Lung (tissue), 12 donors: ENCODE measurements around the gene MIGA1. TPM values are rescaled to one million over a fixed set of nuclear protein-coding genes. Genes with fewer than 3 reads are reported as not detected.
"Not testable (repeated sequence)": the region's sequence is repeated elsewhere in the genome, so short reads cannot be mapped to it uniquely, and the experiment has no call there.

Experiments
- ATAC-seq: fragments of 200-7000 bp; cut with Tn5 transposase; one replicate; pipeline ENCODE4 v1.9.1; 2020; ENCODE audit warnings: moderate number of reproducible peaks; ENCODE audit not compliant: insufficient read depth, low FRiP score
- DNase-seq, 3 donors: peaks; one replicate each; pipeline ENCODE4 v3.0.0-alpha.2; 2013 to 2017
- H3K27ac ChIP-seq, 2 donors: one replicate each; pipeline ENCODE4 v1.5.1; 2013; ENCODE audit warnings: mild to moderate bottlenecking in 2 of 2, moderate library complexity in 2 of 2, control low read depth in 1 of 2, inconsistent platforms in 1 of 2, low read depth in 1 of 2, low read length in 1 of 2
- H3K27me3 ChIP-seq, 3 donors: one replicate each; pipeline ENCODE4 v1.5.1; 2013; ENCODE audit warnings: low read length in 2 of 3; ENCODE audit not compliant: control insufficient read depth in 3 of 3, insufficient read depth in 3 of 3
- H3K36me3 ChIP-seq, 4 donors: one replicate each; pipeline ENCODE4 v1.5.1; 2013; ENCODE audit warnings: low read length in 4 of 4, mild to moderate bottlenecking in 1 of 4, moderate library complexity in 1 of 4; ENCODE audit not compliant: control insufficient read depth in 4 of 4, insufficient read depth in 4 of 4
- H3K4me1 ChIP-seq, 5 donors: one replicate each; pipeline ENCODE4 v1.5.1; 2013; ENCODE audit warnings: low read length in 5 of 5, mild to moderate bottlenecking in 2 of 5, moderate library complexity in 1 of 5; ENCODE audit not compliant: control insufficient read depth in 5 of 5, insufficient read depth in 5 of 5
- H3K4me3 ChIP-seq: one replicate; pipeline ENCODE4 v1.5.1; 2013; ENCODE audit warnings: mild to moderate bottlenecking, control low read depth, moderate library complexity
- H3K9ac ChIP-seq, 2 donors: one replicate each; pipeline ENCODE4 v1.5.1; 2013; ENCODE audit warnings: low read length in 2 of 2, control low read depth in 1 of 2; ENCODE audit not compliant: insufficient read depth in 1 of 2
- H3K9me3 ChIP-seq, 4 donors: one replicate each; pipeline ENCODE4 v1.5.1; 2013; ENCODE audit warnings: low read length in 3 of 4, mild to moderate bottlenecking in 1 of 4, moderate library complexity in 1 of 4; ENCODE audit not compliant: control insufficient read depth in 4 of 4, insufficient read depth in 3 of 4
- WGBS, 2 donors: extraction: QIAGEN DNeasy Blood & Tissue Kit; methylation state at CpG; one replicate each; pipeline ENCODE4 v1.1.7; 2013; 5-methylcytosine and 5-hydroxymethylcytosine counted together
- polyA plus RNA-seq, 2 donors: library from polyadenylated mRNA; stranded (reverse); fragments of 200-250 nt; gene quantifications; one replicate each; pipeline ENCODE4 v1.2.1, GENCODE V29; 2013
- total RNA-seq, 2 donors: library from RNA; depleted of rRNA in 1 of 2; stranded (reverse); fragments of >200 nt in 1 of 2; gene quantifications; one replicate each; pipeline ENCODE4 v1.2.1, GENCODE V29; 2014 to 2021
- TF ChIP-seq, protein P1 (sequence below): IDR thresholded peaks from 2 replicates; pipeline ENCODE4 v1.5.1; 2012; ENCODE audit warnings: mild to moderate bottlenecking; ENCODE audit errors: control extremely low read depth, extremely low read depth
- donor health status: control.
- donor health status: control.
- donor health status: Bipolar disorder and iron deficiency.
- donor health status: healthy.
- donor health status: DM: yes; HTN: yes; CAD: no.

The MIGA1 gene
- total and polyA plus RNA-seq, 4 donors = 2.7 to 28.2 (median 8.5) TPM

DNA sequence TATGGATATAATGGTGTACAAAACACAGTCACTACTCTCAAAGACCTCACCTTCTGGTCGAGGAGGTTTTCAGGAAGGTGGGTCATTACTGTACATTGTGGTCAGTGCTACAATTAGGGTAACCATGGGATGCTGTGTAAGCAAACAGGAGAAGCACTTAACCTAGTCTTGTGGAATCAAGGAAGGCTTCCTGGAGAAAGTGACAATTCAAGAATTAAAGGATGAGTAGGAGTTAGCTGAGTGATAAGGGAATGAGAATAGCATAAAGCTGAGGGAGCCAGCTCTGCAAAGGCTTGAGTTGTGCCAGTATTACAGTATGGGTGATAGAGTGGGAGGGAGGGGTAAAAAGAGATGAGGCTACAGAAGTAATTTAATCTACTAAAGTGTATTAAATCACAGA is 126.2 kb downstream of the MIGA1 start:
- Histone ChIP-seq H3K4me1 (peaks cover 0 to 5% (median 0%) of the 10 kb centered on the region in 5 donors), H3K9me3 (no peaks in the 10 kb centered on the region), H3K27ac (peak overlapping the region in 1 of 2 donors; percentile 18), H3K27me3 (no peaks in the 10 kb centered on the region), H3K36me3 (peaks cover 0 to 4% (median 1%) of the 10 kb centered on the region in 4 donors), H3K4me3 (no peak overlapping the region), H3K9ac (peak overlapping the region in 1 of 2 donors; percentile 0)
- ATAC-seq = no peak
- TF ChIP-seq, protein P1, sequence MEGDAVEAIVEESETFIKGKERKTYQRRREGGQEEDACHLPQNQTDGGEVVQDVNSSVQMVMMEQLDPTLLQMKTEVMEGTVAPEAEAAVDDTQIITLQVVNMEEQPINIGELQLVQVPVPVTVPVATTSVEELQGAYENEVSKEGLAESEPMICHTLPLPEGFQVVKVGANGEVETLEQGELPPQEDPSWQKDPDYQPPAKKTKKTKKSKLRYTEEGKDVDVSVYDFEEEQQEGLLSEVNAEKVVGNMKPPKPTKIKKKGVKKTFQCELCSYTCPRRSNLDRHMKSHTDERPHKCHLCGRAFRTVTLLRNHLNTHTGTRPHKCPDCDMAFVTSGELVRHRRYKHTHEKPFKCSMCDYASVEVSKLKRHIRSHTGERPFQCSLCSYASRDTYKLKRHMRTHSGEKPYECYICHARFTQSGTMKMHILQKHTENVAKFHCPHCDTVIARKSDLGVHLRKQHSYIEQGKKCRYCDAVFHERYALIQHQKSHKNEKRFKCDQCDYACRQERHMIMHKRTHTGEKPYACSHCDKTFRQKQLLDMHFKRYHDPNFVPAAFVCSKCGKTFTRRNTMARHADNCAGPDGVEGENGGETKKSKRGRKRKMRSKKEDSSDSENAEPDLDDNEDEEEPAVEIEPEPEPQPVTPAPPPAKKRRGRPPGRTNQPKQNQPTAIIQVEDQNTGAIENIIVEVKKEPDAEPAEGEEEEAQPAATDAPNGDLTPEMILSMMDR = no peak
- DNase-seq = no peak
- 76 to 86% methylated on average over 1 of the region's 1 CpG for WGBS, 2 donors

DNA sequence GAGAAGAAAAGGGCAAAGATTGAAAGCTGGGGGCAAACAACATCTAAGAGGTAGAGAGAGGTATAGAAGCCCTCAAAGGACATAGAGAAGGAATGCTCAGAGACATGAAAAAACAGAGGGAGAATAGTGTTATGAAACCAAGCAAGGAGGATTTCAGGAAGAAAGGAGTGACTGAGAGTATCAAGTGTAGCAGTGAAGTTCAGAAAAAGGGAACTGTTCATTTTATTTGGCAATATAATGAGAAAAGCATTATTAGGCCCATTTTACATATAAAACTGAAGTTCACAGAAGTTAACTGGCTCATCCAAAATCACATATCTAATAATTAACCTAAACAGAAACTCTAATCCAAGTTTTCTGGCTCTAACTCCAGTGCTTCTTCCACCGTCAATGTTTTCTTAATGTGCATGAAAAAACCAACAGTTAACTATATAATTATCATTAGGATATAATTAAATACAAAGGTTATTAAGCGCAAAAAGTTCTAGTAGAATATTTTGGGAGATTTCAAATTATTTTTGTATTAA is 126.6 kb downstream of the MIGA1 start:
- no peak for ATAC-seq
- Histone ChIP-seq H3K27me3 (no peaks in the 10 kb centered on the region), H3K9me3 (no peaks in the 10 kb centered on the region), H3K36me3 (peaks cover 0 to 9% (median 1%) of the 10 kb centered on the region in 4 donors), H3K27ac (peak overlapping the region in 1 of 2 donors; percentile 18), H3K4me3 (no peak overlapping the region), H3K9ac (peak overlapping the region in 1 of 2 donors; percentile 0), H3K4me1 (peaks cover 0 to 5% (median 0%) of the 10 kb centered on the region in 5 donors)
- 84 to 92% methylated on average over 2 of the region's 2 CpGs for WGBS, 2 donors
- TF ChIP-seq, protein P1 = no peak
- DNase-seq = no peak

DNA sequence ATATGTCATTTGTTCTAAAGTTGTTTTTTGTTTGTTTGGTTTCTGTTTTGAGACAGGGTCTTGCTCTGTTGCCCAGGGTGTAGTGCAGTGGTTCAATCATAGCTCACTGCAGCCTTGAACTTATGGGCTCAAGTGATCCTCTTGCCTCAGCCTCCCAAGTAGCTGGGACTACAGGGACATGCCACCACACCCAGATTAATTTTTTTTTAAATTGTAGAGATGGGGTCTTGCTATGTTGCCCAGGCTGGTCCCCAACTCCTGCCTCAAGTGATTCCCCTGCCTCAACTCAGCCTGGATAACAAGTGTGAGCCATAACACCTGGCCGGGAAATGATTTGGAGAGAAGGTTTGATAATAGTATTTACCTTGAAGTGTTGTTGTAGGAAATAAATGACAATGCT is 127.2 kb downstream of the MIGA1 start:
- Histone ChIP-seq H3K27ac (no peak overlapping the region), H3K4me1 (peaks cover 0 to 5% (median 0%) of the 10 kb centered on the region in 5 donors), H3K9ac (no peak overlapping the region), H3K9me3 (no peaks in the 10 kb centered on the region), H3K36me3 (peaks cover 0 to 7% (median 1%) of the 10 kb centered on the region in 4 donors), H3K27me3 (no peaks in the 10 kb centered on the region), H3K4me3 (no peak overlapping the region)
- TF ChIP-seq, protein P1 = no peak
- DNase-seq (no peak), ATAC-seq (no peak)
- 83 to 93% methylated on average over 1 of the region's 1 CpG for WGBS, 2 donors

- 95% methylated on average over 4 of the region's 4 CpGs for WGBS, 2 donors
- TF ChIP-seq, protein P1 = no peak
- ATAC-seq = no peak
Measured at GRCh38 chr1:77910116-77910515, 130.7 kb downstream of the MIGA1 start.

DNA sequence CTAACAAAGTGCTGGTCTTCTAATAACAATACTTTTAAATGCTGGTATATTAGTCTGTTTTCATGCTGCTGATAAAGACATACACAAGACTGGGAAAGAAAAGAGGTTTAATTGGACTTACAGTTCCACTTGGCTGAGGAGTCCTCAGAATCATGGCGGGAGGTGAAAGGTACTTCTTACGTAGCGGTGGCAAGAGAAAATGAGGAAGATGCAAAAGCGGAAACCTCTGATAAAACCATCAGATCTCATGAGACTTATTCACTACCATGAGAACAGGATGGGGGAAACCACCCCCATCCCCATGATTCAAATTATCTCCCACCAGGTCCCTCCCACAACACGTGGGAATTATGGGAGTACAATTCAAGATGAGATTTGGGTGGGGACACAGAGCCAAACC is 139.5 kb downstream of the MIGA1 start:
- H3K4me1 ChIP-seq, H3K9ac ChIP-seq, DNase-seq, H3K27ac ChIP-seq, H3K9me3 ChIP-seq, H3K4me3 ChIP-seq, H3K27me3 ChIP-seq, ATAC-seq: not testable (repeated sequence)
- peaks cover 0 to 18% (median 3%) of the 10 kb centered on the region in 4 donors for H3K36me3 ChIP-seq
- 92 to 93% methylated on average over 5 of the region's 5 CpGs for WGBS, 2 donors

More at GRCh38 chr1:77910116-77910515, 130.7 kb downstream of the MIGA1 start:
- no peak for DNase-seq
- Histone ChIP-seq H3K27me3 (no peaks in the 10 kb centered on the region), H3K9me3 (no peaks in the 10 kb centered on the region), H3K4me1 (peaks cover 0 to 3% (median 0%) of the 10 kb centered on the region in 5 donors), H3K4me3 (no peak overlapping the region), H3K9ac (no peak overlapping the region), H3K36me3 (peaks cover 0 to 6% (median 1%) of the 10 kb centered on the region in 4 donors), H3K27ac (no peak overlapping the region)
